ENCODE data around the gene NFATC2IP. TPM values are rescaled to one million over a fixed set of nuclear protein-coding genes. Genes with fewer than 3 reads are reported as not detected.

The NFATC2IP gene
- total and polyA plus RNA-seq, 9 of the 15 experiments (the other 6 are each of a cell fraction or from before 2014, with no cell fraction given), result 15.6 to 106 (median 46.9) TPM

DNA sequence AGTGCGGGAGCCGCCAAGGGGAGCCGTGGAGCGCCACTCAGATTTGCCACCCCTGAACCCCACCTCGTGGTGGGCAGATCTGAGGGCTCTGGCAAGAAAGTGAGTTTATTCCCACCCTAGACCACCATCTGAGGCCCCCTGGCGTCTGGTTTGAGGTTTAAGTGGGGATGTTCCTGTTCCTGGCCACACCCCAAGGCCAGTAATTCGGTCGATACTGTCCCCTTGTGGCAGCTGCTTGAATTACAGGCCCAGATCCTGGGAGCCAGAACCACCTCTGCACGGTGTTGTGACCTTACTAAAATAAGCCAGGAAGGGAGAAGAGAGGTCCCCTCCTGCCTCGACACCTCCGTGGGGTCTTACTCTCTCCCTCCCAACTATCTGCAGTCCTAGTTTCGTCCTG lies 30.8 kb downstream of the NFATC2IP start:
- POLR2A ChIA-PET, result interaction anchor here (2.3 kb wide), 1 partner anchor 12 kb away, joined by 9 read pairs; no protein-coding TSS in a partner anchor
- BruUV-seq (replicated peaks), result no TSS peak
- no peak for TF ChIP-seq HMG20B (CRISPR knock-in tag; IDR thresholded peaks at IDR 0.05)
- TF ChIP-seq, protein P1, sequence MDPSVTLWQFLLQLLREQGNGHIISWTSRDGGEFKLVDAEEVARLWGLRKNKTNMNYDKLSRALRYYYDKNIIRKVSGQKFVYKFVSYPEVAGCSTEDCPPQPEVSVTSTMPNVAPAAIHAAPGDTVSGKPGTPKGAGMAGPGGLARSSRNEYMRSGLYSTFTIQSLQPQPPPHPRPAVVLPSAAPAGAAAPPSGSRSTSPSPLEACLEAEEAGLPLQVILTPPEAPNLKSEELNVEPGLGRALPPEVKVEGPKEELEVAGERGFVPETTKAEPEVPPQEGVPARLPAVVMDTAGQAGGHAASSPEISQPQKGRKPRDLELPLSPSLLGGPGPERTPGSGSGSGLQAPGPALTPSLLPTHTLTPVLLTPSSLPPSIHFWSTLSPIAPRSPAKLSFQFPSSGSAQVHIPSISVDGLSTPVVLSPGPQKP (CRISPR knock-in tag; IDR thresholded peaks at IDR 0.05), result no peak
- TF ChIP-seq CTCFL (IDR thresholded peaks at IDR 0.05; ENCODE audit: borderline replicate concordance, insufficient read depth, low read depth, low read length, poor library complexity, severe bottlenecking), result peak; percentile 55
- no peak for TF ChIP-seq ERF (CRISPR knock-in tag; IDR thresholded peaks at IDR 0.05)
- TF ChIP-seq, protein P2, sequence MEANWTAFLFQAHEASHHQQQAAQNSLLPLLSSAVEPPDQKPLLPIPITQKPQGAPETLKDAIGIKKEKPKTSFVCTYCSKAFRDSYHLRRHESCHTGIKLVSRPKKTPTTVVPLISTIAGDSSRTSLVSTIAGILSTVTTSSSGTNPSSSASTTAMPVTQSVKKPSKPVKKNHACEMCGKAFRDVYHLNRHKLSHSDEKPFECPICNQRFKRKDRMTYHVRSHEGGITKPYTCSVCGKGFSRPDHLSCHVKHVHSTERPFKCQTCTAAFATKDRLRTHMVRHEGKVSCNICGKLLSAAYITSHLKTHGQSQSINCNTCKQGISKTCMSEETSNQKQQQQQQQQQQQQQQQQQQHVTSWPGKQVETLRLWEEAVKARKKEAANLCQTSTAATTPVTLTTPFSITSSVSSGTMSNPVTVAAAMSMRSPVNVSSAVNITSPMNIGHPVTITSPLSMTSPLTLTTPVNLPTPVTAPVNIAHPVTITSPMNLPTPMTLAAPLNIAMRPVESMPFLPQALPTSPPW (CRISPR knock-in tag; IDR thresholded peaks at IDR 0.05), result no peak
- TF ChIP-seq SETDB1 (IDR thresholded peaks at IDR 0.05; ENCODE audit: low read length), result no peak
- TF ChIP-seq SIN3B (IDR thresholded peaks at IDR 0.05; ENCODE audit: low read depth), result no peak
- no peak for TF ChIP-seq TAF15 (IDR thresholded peaks at IDR 0.05; ENCODE audit: low read depth, low read length)
- peak; percentile 77 for TF ChIP-seq TRIM28 (IDR thresholded peaks at IDR 0.05)
- TF ChIP-seq ZFP1 (CRISPR knock-in tag; IDR thresholded peaks at IDR 0.05), result no peak
- no peak for TF ChIP-seq SUPT5H (IDR thresholded peaks at IDR 0.05)
- no peak for TF ChIP-seq BCL6 (CRISPR knock-in tag; IDR thresholded peaks at IDR 0.05)
- no peak for TF ChIP-seq ZNF449 (CRISPR knock-in tag; IDR thresholded peaks at IDR 0.05)
- no peak for TF ChIP-seq JUNB (CRISPR knock-in tag; conservative IDR thresholded peaks at IDR 0.05)

More for the DNA sequence above, 30.8 kb downstream of the NFATC2IP start:
- H3K4me3 ChIP-seq, result no peak overlapping the region
- ATAC-seq (peak; percentile 88), DNase-seq (ENCODE audit: extremely low read depth in 1 of 4, low spot score in 3 of 4) (peak; percentile 62 to 84 (median 76)), FAIRE-seq (peak; percentile 85)
- no peak overlapping the region for H3K27ac ChIP-seq (ENCODE audit: extremely low read depth, low read depth, low read length)
- in situ Hi-C loops (cut with MboI) (loop anchor here (10.0 to 25.0 kb wide), 2 partner anchors 103 to 1231 kb away; no protein-coding TSS in a partner anchor), intact Hi-C loops (cut with micrococcal nuclease) (no loop called here)
- H3K9me3 ChIP-seq (replicated peaks; ENCODE audit: control insufficient read depth, insufficient read depth, low read depth, low read length), result peaks cover 5% of the 10 kb centered on the region; the same call in 1 of the 2 replicates
- H2AFZ ChIP-seq (ENCODE audit: low read depth, low read length), result no peak overlapping the region
- H3K4me2 ChIP-seq (ENCODE audit: insufficient read depth, low read length), result no peak overlapping the region
- H3K9me1 ChIP-seq (ENCODE audit: control insufficient read depth, insufficient read depth, low read length), result peaks cover 3% of the 10 kb centered on the region
- WGBS (ENCODE audit: insufficient coverage, low coverage, missing lambda C conversion rate), result 82% methylated on average over 12 of the region's 12 CpGs
- H3K9ac ChIP-seq (ENCODE audit: insufficient read depth in 1 of 2, low read depth in 2 of 2, low read length in 2 of 2), result no peak overlapping the region
- H3K27me3 ChIP-seq (ENCODE audit: control insufficient read depth in 2 of 2, insufficient read depth in 2 of 2, low read length in 2 of 2), result no peaks in the 10 kb centered on the region
- peaks cover 45% of the 10 kb centered on the region for H3K36me3 ChIP-seq (ENCODE audit: control insufficient read depth, insufficient read depth, low read length)
- H4K20me1 ChIP-seq (replicated peaks; ENCODE audit: control insufficient read depth, insufficient read depth, low read length), result no peaks in the 10 kb centered on the region
- no peaks in the 10 kb centered on the region for H3K79me2 ChIP-seq (ENCODE audit: control insufficient read depth, insufficient read depth, low read length)
- CTCF ChIA-PET (ENCODE audit: low intra/inter-chr PET ratio), result no interaction called here
- H3K4me1 ChIP-seq (replicated peaks in 1 of 2; ENCODE audit: control insufficient read depth in 2 of 2, insufficient read depth in 2 of 2, low read length in 2 of 2), result peaks cover 2 to 37% of the 10 kb centered on the region in 2 experiments; a peak in 1 of 5 replicates

Data from K562 (cell line).